ENCODE data around the gene RBMY1D.
"Not testable (repeated sequence)": the region's sequence is repeated elsewhere in the genome, so short reads cannot be mapped to it uniquely, and the experiment has no call there.

Gene RBMY1D

DNA sequence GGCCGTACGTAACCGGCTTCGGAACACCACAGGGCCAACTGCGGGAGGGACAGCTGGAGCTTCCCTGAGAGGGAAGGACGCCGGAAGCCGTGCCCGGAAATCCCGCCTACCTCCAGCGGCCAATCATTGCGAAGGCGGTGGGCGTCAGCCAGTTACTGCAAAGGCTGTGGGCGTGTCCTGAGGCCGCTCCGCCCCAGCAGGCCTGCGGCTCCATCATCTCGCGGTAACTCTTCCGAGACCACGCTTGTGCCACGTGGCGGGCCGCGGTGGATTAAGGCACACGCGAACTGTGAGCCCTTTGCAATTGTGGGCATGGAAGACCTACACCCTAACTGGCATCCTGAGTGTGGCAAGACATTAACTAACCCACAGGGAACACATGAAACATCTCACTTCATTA, at the start of gene RBMY1D:
TSS of gene RBMY1D (minus strand) at position 101 of the 400 bp plus-strand sequence. CDS start 2,013 bp downstream, outside the sequence.
- H2AFZ ChIP-seq (ENCODE audit: low read length); H3K4me3 ChIP-seq (ENCODE audit: low read depth, low read length, poor library complexity, severe bottlenecking); H3K4me1 ChIP-seq (ENCODE audit: insufficient read depth, low read length, severe bottlenecking); H3K9me3 ChIP-seq (ENCODE audit: low read length); H3K9ac ChIP-seq (ENCODE audit: low read length); H3K27ac ChIP-seq (ENCODE audit: low read depth, low read length, poor library complexity, severe bottlenecking); H3F3A ChIP-seq (ENCODE audit: insufficient read depth, low read length); H3K36me3 ChIP-seq (ENCODE audit: insufficient read depth, low read length); H3K79me2 ChIP-seq (ENCODE audit: insufficient read depth, low read length); H3K9me2 ChIP-seq (ENCODE audit: low read depth, low read length); H3K27me3 ChIP-seq (ENCODE audit: insufficient read depth, low read length); H4K20me1 ChIP-seq (ENCODE audit: insufficient read depth, low read length); H3K4me2 ChIP-seq (ENCODE audit: low read length): not testable (repeated sequence)

- H3K4me3 ChIP-seq (ENCODE audit: low read depth, low read length, poor library complexity, severe bottlenecking); H3K9ac ChIP-seq (ENCODE audit: low read length); H3K79me2 ChIP-seq (ENCODE audit: insufficient read depth, low read length); H2AFZ ChIP-seq (ENCODE audit: low read length); H3K4me2 ChIP-seq (ENCODE audit: low read length); H4K20me1 ChIP-seq (ENCODE audit: insufficient read depth, low read length); H3K4me1 ChIP-seq (ENCODE audit: insufficient read depth, low read length, severe bottlenecking); H3K27me3 ChIP-seq (ENCODE audit: insufficient read depth, low read length); H3F3A ChIP-seq (ENCODE audit: insufficient read depth, low read length); H3K36me3 ChIP-seq (ENCODE audit: insufficient read depth, low read length); H3K27ac ChIP-seq (ENCODE audit: low read depth, low read length, poor library complexity, severe bottlenecking); H3K9me2 ChIP-seq (ENCODE audit: low read depth, low read length); H3K9me3 ChIP-seq (ENCODE audit: low read length): not testable (repeated sequence)
Observed at GRCh38 chrY:21917932-21918331, 23.6 kb upstream of the RBMY1D start, which contains the start of gene RBMY1E. RBMY1E (minus strand) TSS chrY:21918032; CDS start chrY:21916054, 1,978 bp downstream.

DNA sequence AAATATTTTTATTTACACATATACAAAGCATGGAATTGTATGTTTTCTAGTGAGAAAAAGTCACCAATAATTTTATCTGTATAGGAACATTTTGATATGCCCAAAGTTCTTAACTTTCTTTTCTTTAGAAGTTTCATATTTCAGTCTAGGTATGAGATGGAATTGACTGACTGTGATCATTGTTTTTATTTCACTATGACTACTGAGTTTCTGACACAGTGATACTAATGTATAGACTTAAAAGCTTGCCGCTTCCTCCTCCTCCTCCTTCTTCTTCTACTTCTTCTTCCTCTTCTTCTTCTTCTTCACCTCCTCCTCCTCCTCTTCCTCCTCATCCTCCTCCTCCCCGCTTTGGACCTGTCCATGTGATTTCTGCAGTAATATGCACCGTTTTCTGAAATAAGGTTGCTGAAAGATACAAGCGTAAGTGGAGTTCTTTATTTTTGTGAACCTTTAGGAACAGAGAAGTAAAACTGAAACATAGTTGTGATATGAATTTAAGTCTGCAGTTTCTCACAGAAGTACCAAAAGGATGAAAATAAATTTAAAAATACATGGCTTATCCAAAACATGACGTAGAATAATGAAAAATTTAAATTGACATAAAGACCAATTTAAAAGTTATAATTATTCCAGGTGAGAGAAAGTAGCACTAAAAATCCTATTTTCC, 24.8 kb downstream of the RBMY1D start:
- H3K79me2 ChIP-seq (ENCODE audit: insufficient read depth, low read length); H3K4me1 ChIP-seq (ENCODE audit: insufficient read depth, low read length, severe bottlenecking); H3K27me3 ChIP-seq (ENCODE audit: insufficient read depth, low read length); H3K4me3 ChIP-seq (ENCODE audit: low read depth, low read length, poor library complexity, severe bottlenecking); H3K9me2 ChIP-seq (ENCODE audit: low read depth, low read length); H2AFZ ChIP-seq (ENCODE audit: low read length); H3F3A ChIP-seq (ENCODE audit: insufficient read depth, low read length); H4K20me1 ChIP-seq (ENCODE audit: insufficient read depth, low read length); H3K9me3 ChIP-seq (ENCODE audit: low read length); H3K27ac ChIP-seq (ENCODE audit: low read depth, low read length, poor library complexity, severe bottlenecking); H3K9ac ChIP-seq (ENCODE audit: low read length); H3K4me2 ChIP-seq (ENCODE audit: low read length); H3K36me3 ChIP-seq (ENCODE audit: insufficient read depth, low read length): not testable (repeated sequence)

DNA sequence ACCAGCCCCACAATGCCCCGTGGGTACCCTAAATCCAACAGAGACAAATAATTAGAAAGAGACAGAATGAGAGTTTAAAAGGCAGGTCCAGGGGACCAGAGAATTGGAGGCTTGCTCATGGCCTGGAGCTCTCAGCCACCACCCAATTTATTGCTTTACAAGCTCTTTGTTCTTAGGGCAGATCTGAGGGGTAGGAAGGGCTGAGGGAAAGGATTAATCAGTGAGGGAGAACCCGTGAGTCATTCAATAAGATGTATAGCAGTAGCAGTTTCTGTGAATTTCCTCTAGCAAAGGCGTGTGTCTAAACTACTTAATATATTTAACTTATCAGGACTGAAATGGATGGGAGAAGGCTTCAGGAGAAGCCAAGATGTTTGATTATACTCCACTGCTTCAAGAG, 48.8 kb downstream of the RBMY1D start:
- no peaks in the 10 kb centered on the region for H3K4me1 ChIP-seq (ENCODE audit: insufficient read depth, low read length, severe bottlenecking)
- no peak overlapping the region for H3K4me3 ChIP-seq (ENCODE audit: low read depth, low read length, poor library complexity, severe bottlenecking)
- H3K9me3 ChIP-seq (ENCODE audit: low read length): no peaks in the 10 kb centered on the region
- H3F3A ChIP-seq (ENCODE audit: insufficient read depth, low read length): no peaks in the 10 kb centered on the region
- no peaks in the 10 kb centered on the region for H3K9me2 ChIP-seq (ENCODE audit: low read depth, low read length)
- H4K20me1 ChIP-seq (ENCODE audit: insufficient read depth, low read length): no peaks in the 10 kb centered on the region
- H3K4me2 ChIP-seq (ENCODE audit: low read length): no peak overlapping the region
- H3K27ac ChIP-seq (ENCODE audit: low read depth, low read length, poor library complexity, severe bottlenecking): no peak overlapping the region
- H3K9ac ChIP-seq (ENCODE audit: low read length): no peak overlapping the region
- no peaks in the 10 kb centered on the region for H3K79me2 ChIP-seq (ENCODE audit: insufficient read depth, low read length)
- TF ChIP-seq EZH2 (IDR thresholded peaks at IDR 0.05; ENCODE audit: borderline replicate concordance, low read length) (no peak), CTCF (IDR thresholded peaks at IDR 0.05; ENCODE audit: low read length) (no peak)
- H3K27me3 ChIP-seq (ENCODE audit: insufficient read depth, low read length): no peaks in the 10 kb centered on the region
- no peaks in the 10 kb centered on the region for H3K36me3 ChIP-seq (ENCODE audit: insufficient read depth, low read length)
- H2AFZ ChIP-seq (ENCODE audit: low read length): no peak overlapping the region
